HG02678 (cell line): ENCODE data around the gene VEGFC.

Source experiments
- ATAC-seq: cut with Tn5 transposase; IDR thresholded peaks from one replicate; pipeline ENCODE4 v1.9.1; 2021; ENCODE audit warnings: mild to moderate bottlenecking, moderate library complexity; ENCODE audit not compliant: unreplicated experiment

Gene VEGFC

DNA sequence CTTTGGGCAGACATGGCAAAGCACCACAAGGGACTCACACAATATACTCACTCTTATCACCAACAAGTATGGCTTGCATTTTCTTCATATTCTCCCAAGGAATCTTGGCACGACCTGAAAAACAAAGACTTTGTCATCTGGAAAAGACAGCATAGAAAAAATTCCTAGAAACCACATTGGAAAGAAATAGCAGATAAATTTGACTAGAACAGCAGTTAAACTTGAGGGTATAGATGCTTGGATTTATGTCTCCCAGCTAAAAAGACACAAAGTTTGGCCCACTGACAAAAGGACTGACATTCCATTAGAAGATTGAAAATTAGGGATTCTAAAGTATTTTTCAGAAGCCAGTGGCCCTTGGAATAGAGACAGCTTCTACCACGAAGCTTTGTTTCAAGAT, 6.9 kb upstream of the VEGFC start:
- ATAC-seq, result no peak

GRCh38 chr4:176798540-176798939, 5.8 kb upstream of the VEGFC start:
- no peak for ATAC-seq

- ATAC-seq, result no peak
These were observed 2.7 kb upstream of the VEGFC start for GRCh38 chr4:176795441-176795840.

GRCh38 chr4:176794651-176795050, 1.9 kb upstream of the VEGFC start:
- ATAC-seq, result no peak

DNA sequence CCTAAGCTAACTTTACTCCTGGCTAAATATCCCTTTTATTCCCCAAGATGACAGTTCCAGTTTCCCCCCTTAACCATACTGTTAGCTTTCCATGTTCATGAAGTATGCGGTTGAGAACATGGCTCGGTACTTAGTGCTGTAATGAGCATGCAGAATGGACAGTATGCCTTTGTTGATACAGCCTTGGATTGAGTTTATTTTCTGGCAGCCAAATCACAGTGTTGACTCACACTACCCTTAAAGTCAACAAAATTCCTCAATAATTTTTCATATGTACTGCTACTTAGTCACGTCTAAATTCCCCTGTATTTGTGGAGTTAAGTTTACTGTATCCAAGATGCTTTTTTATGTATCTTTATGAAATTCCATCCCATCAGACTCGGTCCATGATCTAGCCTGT, 1.4 kb upstream of the VEGFC start:
- no peak for ATAC-seq

- ATAC-seq, result no peak
These were observed 411 bp upstream of the VEGFC start for GRCh38 chr4:176793060-176793605.

GRCh38 chr4:176791591-176792325, 964 bp downstream of the VEGFC start:
- peak; percentile 28 for ATAC-seq

GRCh38 chr4:176790398-176790797, 2.3 kb downstream of the VEGFC start:
- ATAC-seq, result no peak

DNA sequence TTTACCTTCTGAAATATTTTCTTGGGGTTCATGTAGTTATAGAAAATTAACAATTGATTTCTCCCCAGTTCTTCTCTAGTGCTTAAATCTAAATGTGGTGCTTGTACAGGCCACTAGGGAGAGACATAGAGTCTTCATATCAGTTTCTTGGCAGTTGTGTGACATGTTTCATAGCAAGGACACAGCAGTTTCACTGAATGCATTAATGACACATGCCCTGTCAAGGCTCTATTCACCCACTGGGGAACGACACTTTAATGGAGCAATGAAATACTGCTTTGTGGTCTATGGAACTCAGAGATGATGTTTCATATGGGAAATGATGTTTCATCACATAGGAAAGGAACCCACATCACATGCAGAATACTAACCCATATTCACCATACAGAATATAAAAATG, 2.8 kb downstream of the VEGFC start:
- peak; percentile 51 for ATAC-seq

- ATAC-seq, result no peak
These were observed 3.8 kb downstream of the VEGFC start for GRCh38 chr4:176788971-176789370.

GRCh38 chr4:176788248-176788647, 4.5 kb downstream of the VEGFC start:
- ATAC-seq, result no peak

DNA sequence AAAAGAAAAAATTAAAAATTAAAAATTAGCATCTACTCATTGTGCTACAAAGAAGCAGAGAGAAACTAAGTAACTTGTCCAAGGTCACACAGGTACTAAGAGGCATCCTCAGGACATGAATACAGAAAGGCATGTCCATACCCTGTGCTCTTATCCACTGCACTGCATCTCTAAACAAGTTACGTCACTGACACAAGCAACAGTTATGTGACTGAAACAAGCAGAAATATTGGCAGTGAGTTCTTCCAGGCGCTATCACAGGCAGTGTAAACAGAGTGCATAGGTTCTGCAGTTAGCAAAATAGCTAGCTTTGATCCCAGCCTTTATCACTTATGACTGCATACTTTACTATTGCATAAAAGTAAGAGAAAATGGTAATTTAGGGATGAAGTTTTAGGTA, 7.9 kb downstream of the VEGFC start:
- ATAC-seq, result no peak

DNA sequence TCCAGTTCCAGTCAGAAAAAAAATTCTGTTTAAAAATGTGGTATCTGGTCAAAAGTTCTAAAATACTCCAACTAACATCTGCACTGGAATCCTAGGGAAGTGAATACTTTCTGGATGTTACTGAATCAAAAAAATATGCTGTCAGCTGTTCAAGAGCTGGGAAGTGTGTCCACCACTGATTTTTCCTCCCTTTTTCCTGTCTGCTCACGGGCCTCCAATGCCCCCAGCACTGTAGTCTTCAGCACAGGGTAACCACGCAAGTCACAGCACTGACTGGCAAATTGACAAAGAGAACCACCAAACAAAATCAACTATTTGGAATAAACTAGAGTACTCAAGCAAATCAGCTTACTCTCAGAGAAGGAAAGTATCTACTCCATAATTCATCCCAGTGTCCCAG, 9.9 kb downstream of the VEGFC start:
- ATAC-seq, result no peak

- no peak for ATAC-seq
These were observed 10.5 kb downstream of the VEGFC start for GRCh38 chr4:176782191-176782590.

DNA sequence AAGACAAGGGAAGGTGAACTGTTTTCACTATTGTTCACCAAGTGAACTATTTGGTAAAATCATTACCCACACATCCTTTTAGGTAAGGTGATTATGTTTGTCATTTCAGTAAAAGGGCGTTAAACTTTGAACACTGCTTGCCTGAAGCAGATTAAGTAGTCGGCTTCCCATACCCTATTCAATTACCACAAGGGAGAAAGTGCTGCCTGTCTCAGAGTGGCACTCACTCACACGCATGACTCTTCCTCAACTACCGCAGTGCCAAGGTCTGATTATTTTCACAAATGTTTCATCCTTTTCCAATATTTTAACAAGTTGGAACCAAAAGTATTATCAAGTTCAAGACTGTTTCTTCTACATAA, 11.0 kb downstream of the VEGFC start:
- no peak for ATAC-seq

GRCh38 chr4:176780995-176781738, 11.6 kb downstream of the VEGFC start:
- ATAC-seq, result no peak

- ATAC-seq, result no peak
These were observed 13.3 kb downstream of the VEGFC start for GRCh38 chr4:176779421-176779820.

GRCh38 chr4:176778491-176778890, 14.2 kb downstream of the VEGFC start:
- ATAC-seq, result no peak

- ATAC-seq, result no peak
These were observed 14.7 kb downstream of the VEGFC start for GRCh38 chr4:176778063-176778462.

GRCh38 chr4:176775338-176775737, 17.4 kb downstream of the VEGFC start:
- ATAC-seq, result no peak

GRCh38 chr4:176774852-176775251, 17.9 kb downstream of the VEGFC start:
- no peak for ATAC-seq

DNA sequence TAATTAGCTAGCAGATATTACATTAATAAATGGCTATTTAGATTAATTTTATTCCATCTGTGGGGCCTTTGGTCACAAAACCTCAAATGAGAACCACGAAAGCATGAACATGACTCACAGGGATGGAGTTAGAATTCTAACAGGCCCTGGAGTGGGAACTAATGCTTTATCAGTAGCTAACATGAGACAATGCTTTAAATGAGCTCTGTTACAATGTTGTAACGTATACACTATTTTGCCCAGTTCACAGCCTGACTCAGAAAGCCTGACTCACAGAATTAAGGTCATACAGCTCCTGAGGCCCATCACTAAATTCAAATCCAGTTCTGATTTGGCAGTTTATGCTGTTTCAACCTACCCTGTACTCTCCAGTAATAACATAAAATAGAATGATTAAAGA, 23.2 kb downstream of the VEGFC start:
- no peak for ATAC-seq
